NT2/D1 (cell line): ENCODE data around the gene STK31.

Experiments used
- SUZ12 ChIP-seq: IDR thresholded peaks from 2 replicates; pipeline ENCODE4 v1.6.1; 2011; ENCODE audit not compliant: insufficient read length, insufficient read depth; ENCODE audit errors: extremely low read depth
- YY1 ChIP-seq: IDR thresholded peaks from 2 replicates; pipeline ENCODE4 v1.6.1; 2011; ENCODE audit not compliant: insufficient read length, insufficient read depth

DNA sequence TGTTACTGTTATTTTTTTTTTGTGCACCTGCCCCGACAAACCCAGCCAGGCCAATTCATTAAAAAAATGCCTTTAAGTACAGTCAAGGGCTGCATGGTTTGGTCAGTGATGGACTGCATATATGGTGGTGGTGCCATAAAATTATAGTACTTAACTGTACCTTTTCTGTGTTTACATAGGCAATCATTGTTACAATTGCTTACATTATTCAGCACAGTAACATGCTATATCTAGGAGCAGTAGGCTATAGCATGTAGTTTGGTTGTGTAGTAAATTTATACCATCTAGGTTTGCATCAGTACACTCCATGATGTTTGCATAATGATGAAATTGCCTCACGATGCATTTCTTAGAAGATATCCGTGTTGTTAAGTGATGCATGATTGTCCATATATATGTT, 58.0 kb downstream of the STK31 start:
- no peak for TF ChIP-seq SUZ12
- TF ChIP-seq YY1, result no peak
